Measurements from ENCODE around the gene WDR41.

DNA sequence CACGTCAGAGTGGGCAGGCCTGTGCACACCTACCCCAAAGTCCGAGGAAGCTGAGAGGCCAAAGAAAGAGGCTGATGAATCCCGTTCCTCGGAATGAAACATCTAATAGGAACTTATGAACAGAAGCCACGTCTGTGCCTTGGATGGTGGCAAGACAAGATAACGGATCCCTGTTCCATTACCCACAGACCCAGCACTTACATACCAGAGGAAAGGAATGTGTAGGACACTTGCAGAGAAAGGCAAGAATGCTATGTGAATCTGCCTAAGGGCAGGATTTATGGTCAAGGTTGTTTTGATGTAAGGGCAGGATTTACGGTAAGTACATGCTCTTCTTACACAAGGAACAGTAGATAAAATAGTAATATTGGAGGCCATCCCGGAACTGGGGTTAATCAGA lies 93.2 kb downstream of the WDR41 start:
- TF ChIP-seq POLR2A (IDR thresholded peaks at IDR 0.05; ENCODE audit: low read depth, low read length) = no peak
- no peak for TF ChIP-seq TAF1 (IDR thresholded peaks at IDR 0.05; ENCODE audit: low read depth, low read length)
